Activated T-cell treated with anti-CD3 and anti-CD28 coated beads for 24 hours (primary cell): ENCODE data around the gene PTPRO.

Experiments
- DNase-seq: peaks from one replicate; pipeline ENCODE4 v3.0.0-alpha.2; 2020; ENCODE audit warnings: low read depth

The PTPRO gene

GRCh38 chr12:15561396-15561795 lies 239.1 kb downstream of the PTPRO start:
- no peak for DNase-seq

- DNase-seq: no peak
Measured at GRCh38 chr12:15562263-15562662, 240.0 kb downstream of the PTPRO start.

- no peak for DNase-seq
Measured at GRCh38 chr12:15563663-15564062, 241.4 kb downstream of the PTPRO start.

- DNase-seq: no peak
Measured at GRCh38 chr12:15574353-15574752, 252.0 kb downstream of the PTPRO start.

- DNase-seq: no peak
Measured at GRCh38 chr12:15575671-15576541, 253.6 kb downstream of the PTPRO start.

- no peak for DNase-seq
Measured at GRCh38 chr12:15580431-15580830, 258.1 kb downstream of the PTPRO start.

GRCh38 chr12:15581006-15581405 lies 258.7 kb downstream of the PTPRO start:
- no peak for DNase-seq

GRCh38 chr12:15583804-15584203 lies 261.5 kb downstream of the PTPRO start:
- DNase-seq: no peak

GRCh38 chr12:15584366-15585041 lies 262.2 kb downstream of the PTPRO start:
- DNase-seq: no peak

- DNase-seq: no peak
Measured at GRCh38 chr12:15589328-15590032, 267.2 kb downstream of the PTPRO start.

- peak; percentile 46 for DNase-seq
Measured at GRCh38 chr12:15590180-15590826, 268.0 kb downstream of the PTPRO start.

- DNase-seq: no peak
Measured at GRCh38 chr12:15591811-15592210, 269.5 kb downstream of the PTPRO start.

GRCh38 chr12:15592934-15593333 lies 270.6 kb downstream of the PTPRO start:
- DNase-seq: no peak

GRCh38 chr12:15596174-15596573 lies 273.9 kb downstream of the PTPRO start:
- no peak for DNase-seq

- no peak for DNase-seq
Measured at GRCh38 chr12:15597125-15597830, 275.0 kb downstream of the PTPRO start.

- DNase-seq: no peak
Measured at GRCh38 chr12:15599266-15600037, 277.1 kb downstream of the PTPRO start.

- no peak for DNase-seq
Measured at GRCh38 chr12:15600223-15600935, 278.1 kb downstream of the PTPRO start.

- DNase-seq: no peak
Measured at GRCh38 chr12:15601210-15601800, 279.0 kb downstream of the PTPRO start.

- DNase-seq: no peak
Measured at GRCh38 chr12:15602051-15602672, 279.9 kb downstream of the PTPRO start.
